ENCODE measurements around the gene ITGBL1.

DNA sequence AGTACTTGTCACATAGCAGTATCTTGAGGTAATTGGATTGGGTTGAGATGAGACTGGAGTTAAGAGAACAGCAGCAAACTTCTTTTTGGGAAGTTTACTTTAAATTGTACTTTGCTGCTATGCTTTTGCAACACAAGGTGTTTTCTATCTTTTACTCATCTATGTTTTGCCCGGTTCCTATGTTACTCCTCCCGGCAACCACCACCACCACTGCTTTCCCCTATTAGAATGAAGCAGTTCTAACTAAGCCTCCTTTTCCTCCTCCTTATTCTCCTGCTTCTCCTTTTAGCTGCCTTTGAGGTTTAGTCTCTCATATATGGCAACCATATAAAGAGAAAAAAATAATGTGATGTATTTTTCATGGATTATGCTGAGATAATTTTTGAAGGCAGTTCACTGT lies 233.5 kb downstream of the ITGBL1 start:
- TF ChIP-seq, protein P1, sequence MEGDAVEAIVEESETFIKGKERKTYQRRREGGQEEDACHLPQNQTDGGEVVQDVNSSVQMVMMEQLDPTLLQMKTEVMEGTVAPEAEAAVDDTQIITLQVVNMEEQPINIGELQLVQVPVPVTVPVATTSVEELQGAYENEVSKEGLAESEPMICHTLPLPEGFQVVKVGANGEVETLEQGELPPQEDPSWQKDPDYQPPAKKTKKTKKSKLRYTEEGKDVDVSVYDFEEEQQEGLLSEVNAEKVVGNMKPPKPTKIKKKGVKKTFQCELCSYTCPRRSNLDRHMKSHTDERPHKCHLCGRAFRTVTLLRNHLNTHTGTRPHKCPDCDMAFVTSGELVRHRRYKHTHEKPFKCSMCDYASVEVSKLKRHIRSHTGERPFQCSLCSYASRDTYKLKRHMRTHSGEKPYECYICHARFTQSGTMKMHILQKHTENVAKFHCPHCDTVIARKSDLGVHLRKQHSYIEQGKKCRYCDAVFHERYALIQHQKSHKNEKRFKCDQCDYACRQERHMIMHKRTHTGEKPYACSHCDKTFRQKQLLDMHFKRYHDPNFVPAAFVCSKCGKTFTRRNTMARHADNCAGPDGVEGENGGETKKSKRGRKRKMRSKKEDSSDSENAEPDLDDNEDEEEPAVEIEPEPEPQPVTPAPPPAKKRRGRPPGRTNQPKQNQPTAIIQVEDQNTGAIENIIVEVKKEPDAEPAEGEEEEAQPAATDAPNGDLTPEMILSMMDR (IDR thresholded peaks at IDR 0.05), result no peak
- TF ChIP-seq POLR2A (IDR thresholded peaks at IDR 0.05), result no peak
